ENCODE measurements around the gene WDR48. TPM values are rescaled to one million over a fixed set of nuclear protein-coding genes. Genes with fewer than 3 reads are reported as not detected.
"Not testable (repeated sequence)": the region's sequence is repeated elsewhere in the genome, so short reads cannot be mapped to it uniquely, and the experiment has no call there.

WDR48 gene
- total RNA-seq, 2 donors from 2014 or later, result 26.9 to 31.8 TPM

DNA sequence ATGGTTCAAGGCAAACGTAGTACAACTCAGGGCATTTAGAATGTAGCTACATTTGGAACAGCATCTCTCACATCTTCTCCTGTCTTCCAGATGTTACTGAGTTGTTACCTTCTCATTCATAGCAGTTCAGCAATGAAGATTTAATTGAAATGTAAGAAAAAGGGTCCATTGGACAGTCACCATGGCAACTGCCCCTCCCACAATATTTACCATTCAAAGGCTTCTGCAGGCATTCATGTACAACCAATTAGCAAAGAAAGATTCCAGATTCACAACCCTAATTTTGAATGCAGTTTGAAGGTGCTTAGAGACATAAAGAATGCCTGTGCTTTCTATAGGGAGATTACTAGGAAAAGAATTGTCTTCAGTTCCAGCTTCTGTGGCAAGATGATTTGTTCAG lies 22.3 kb upstream of the WDR48 start:
- H3K36me3 Mint-ChIP-seq, result no peaks in the 10 kb centered on the region
- H3K27me3 Mint-ChIP-seq, result peaks cover 14 to 24% of the 10 kb centered on the region in 2 donors
- no peaks in the 10 kb centered on the region for H3K9me3 Mint-ChIP-seq
- no peak for DNase-seq (ENCODE audit: low spot score)
- H3K27ac Mint-ChIP-seq, result no peak overlapping the region
- no peak for ATAC-seq
- no peak overlapping the region for H3K4me3 Mint-ChIP-seq
- H3K4me1 Mint-ChIP-seq (ENCODE audit: low read depth in 2 of 2), result no peaks in the 10 kb centered on the region

DNA sequence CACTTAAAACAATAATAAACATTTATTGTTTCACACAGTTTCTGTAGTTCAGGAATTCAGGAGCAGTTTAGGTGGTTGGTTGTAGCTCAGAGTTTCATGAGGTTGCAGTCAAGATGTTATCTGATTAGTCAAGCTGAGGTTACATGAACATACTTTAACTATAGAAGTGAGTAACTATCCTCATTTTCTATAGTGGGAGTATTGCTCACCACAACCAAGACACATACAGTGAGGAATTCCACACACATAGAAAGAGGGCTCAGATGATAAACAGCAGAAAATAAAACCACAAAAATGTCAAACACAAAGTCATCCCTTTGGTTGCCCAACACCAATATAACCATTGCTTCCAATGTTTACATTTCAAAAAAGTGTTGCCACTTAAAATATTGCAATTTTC lies 13.7 kb upstream of the WDR48 start:
- no peak for ATAC-seq
- Mint-ChIP-seq H3K27ac (no peak overlapping the region), H3K4me3 (no peak overlapping the region), H3K9me3 (peaks cover 4% of the 10 kb centered on the region), H3K36me3 (peaks cover 6% of the 10 kb centered on the region), H3K27me3 (peaks cover 31 to 47% of the 10 kb centered on the region in 2 donors), H3K4me1 (ENCODE audit: low read depth in 2 of 2) (no peaks in the 10 kb centered on the region)
- DNase-seq (ENCODE audit: low spot score), result no peak

DNA sequence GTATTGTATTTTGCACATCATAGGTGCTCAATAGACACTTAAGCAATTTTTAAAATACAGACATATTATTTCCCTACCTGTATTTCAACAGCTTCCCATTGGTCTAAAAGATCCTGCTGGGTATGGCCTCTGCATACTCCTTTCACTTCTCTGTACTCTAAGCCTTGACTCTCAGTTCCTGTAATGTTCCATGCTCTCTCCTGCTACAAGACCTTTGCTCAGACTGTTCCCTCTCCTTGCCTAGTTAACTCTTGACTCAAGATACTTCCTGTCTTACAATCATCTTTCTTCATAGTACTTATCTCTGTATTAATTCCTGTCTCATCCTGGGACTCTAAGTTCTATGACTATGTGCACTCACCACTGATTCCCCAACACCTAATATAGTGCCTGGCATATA lies 1.8 kb upstream of the WDR48 start:
- ATAC-seq (no peak), DNase-seq (ENCODE audit: low spot score) (no peak)
- H3K27ac Mint-ChIP-seq, result no peak overlapping the region
- no peak overlapping the region for H3K4me3 Mint-ChIP-seq
- peaks cover 2 to 3% of the 10 kb centered on the region in 2 donors for H3K27me3 Mint-ChIP-seq
- no peaks in the 10 kb centered on the region for H3K9me3 Mint-ChIP-seq
- peaks cover 12 to 18% of the 10 kb centered on the region in 2 donors for H3K4me1 Mint-ChIP-seq (ENCODE audit: low read depth in 2 of 2)
- no peaks in the 10 kb centered on the region for H3K36me3 Mint-ChIP-seq

DNA sequence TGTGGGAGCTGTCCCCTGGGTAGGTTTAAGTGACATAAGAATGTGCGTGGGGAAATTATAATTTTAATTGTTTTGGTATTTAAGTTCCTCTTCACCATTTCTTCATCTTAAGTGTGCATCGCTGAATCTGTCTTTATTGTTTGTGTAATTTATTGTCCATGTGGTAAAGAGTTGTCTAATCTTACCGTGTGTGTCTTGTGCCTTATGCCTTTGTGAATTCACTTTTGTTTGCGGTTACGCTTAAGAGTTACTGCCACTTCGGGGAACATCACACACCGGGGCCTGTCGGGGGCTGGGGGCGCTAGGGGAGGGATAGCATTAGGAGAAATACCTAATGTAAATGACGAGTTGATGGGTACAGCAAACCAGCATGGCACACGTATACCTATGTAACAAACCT lies 767 bp downstream of the WDR48 start:
- Mint-ChIP-seq H3K9me3 (no peaks in the 10 kb centered on the region), H3K27ac (peak overlapping the region; percentile 95 to 98), H3K27me3 (no peaks in the 10 kb centered on the region), H3K36me3 (no peaks in the 10 kb centered on the region), H3K4me1 (ENCODE audit: low read depth in 2 of 2) (peaks cover 16 to 33% of the 10 kb centered on the region in 2 donors), H3K4me3 (peak overlapping the region; percentile 98)
- DNase-seq (ENCODE audit: low spot score) (no peak), ATAC-seq (no peak)

DNA sequence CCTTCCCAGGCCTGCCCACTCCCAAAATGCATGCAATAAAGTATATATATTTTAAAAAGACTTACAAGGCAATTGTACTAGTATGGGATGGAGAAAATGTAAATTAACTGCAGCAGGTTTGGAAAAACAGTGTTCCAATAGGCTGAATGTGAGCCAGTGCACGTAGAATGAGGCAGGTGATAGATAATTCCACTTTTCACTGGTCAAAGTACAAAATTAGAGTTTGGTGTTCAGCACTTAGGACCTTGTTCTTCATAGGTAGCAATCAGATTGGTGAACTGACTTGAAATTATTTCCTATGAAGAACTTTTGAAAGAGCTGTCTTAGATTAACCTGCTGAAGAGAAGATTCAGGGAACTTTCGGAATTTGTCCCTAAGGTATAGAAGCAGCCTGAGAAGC lies 1.9 kb downstream of the WDR48 start:
- no peak overlapping the region for H3K4me3 Mint-ChIP-seq
- peaks cover 19 to 39% of the 10 kb centered on the region in 2 donors for H3K4me1 Mint-ChIP-seq (ENCODE audit: low read depth in 2 of 2)
- no peaks in the 10 kb centered on the region for H3K9me3 Mint-ChIP-seq
- no peaks in the 10 kb centered on the region for H3K27me3 Mint-ChIP-seq
- H3K36me3 Mint-ChIP-seq, result no peaks in the 10 kb centered on the region
- ATAC-seq (no peak), DNase-seq (ENCODE audit: low spot score) (no peak)
- H3K27ac Mint-ChIP-seq, result no peak overlapping the region

DNA sequence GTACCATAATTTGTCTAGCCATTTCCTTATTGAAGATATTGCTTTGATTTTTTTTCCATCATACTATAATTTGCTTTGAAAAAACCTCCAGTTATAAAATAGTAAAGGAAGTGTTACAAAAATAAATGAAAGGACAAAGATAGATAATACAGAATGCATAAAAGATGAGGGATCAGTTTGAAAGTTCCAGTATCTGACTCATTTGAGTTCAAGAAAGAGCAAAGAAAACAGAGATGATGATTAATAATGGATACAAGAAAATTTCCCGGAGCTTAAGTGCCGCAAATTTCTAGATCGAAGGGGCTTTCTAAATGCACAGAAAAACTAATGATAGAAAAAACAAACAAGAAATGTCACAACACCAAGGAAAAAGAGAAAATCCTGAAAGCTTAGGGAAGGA lies 4.3 kb downstream of the WDR48 start:
- Mint-ChIP-seq H3K4me1 (ENCODE audit: low read depth in 2 of 2) (peaks cover 22 to 45% of the 10 kb centered on the region in 2 donors), H3K36me3 (no peaks in the 10 kb centered on the region), H3K27me3 (no peaks in the 10 kb centered on the region), H3K27ac (peak overlapping the region in 1 of 2 donors; percentile 55), H3K4me3 (peak overlapping the region; percentile 59), H3K9me3 (no peaks in the 10 kb centered on the region)
- ATAC-seq, result no peak
- no peak for DNase-seq (ENCODE audit: low spot score)

DNA sequence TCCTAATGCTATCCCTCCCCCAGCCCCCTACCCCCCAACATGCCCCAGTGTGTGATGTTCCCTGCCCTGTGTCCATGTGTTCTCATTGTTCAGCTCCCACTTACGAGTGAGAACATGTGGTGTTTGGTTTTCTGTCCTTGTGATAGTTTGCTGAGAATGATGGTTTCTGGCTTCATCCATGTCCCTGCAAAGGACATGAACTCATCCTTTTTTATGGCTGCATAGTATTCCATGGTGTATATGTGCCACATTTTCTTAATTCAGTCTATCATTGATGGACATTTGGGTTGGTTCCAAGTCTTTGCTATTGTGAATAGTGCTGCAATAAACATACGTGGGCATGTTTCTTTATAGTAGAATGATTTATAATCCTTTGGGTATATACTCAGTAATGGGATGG lies 9.4 kb downstream of the WDR48 start:
- H3K27me3 Mint-ChIP-seq; ATAC-seq; DNase-seq (ENCODE audit: low spot score); H3K9me3 Mint-ChIP-seq; H3K27ac Mint-ChIP-seq; H3K36me3 Mint-ChIP-seq; H3K4me3 Mint-ChIP-seq: not testable (repeated sequence)
- H3K4me1 Mint-ChIP-seq (ENCODE audit: low read depth in 2 of 2), result peaks cover 23 to 32% of the 10 kb centered on the region in 2 donors

DNA sequence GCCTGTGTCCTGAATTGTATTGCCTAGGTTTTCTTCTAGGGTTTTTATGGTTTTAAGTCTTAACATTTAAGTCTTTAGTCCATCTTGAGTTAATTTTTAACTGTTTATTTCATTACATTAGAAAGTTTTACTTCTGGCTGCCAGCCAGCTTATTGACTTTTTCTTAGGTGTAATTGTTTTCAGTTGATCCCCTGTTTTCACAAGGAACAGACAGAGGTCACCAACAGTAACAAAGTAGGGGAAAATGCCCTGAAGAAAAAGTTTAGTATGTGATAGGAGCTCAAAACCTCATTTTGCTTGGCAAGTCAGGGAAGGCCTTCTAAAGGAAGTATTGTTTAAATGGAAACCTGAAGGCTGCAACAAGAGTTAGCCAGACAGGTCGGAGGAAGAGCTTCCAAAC lies 10.4 kb downstream of the WDR48 start:
- H3K27ac Mint-ChIP-seq, result peak overlapping the region in 1 of 2 donors; percentile 34

DNA sequence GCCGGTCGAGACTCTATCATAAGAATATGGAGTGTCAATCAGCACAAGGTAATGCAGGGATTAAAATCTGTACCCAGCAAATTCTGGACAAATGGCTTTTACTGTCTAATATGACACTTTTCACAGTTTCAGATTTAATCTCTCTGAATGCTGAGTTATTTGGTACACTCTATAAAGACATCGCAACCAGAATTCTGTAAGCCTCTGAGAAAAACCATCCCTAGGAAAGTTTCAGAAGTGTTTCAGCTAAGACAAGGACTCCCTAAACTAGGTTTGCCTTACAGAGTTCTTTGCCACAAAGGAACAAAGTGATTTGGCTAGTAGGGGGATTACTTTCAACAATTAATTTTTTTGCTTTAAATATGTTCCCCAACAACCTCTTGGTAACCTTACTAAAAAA lies 11.3 kb downstream of the WDR48 start:
- ATAC-seq, result peak in 1 of 2 donors; percentile 48
- Mint-ChIP-seq H3K27me3 (no peaks in the 10 kb centered on the region), H3K4me1 (ENCODE audit: low read depth in 2 of 2) (peaks cover 21 to 24% of the 10 kb centered on the region in 2 donors)

More for the DNA sequence above, 10.4 kb downstream of the WDR48 start:
- Mint-ChIP-seq H3K4me1 (ENCODE audit: low read depth in 2 of 2) (peaks cover 21 to 24% of the 10 kb centered on the region in 2 donors), H3K36me3 (peaks cover 5% of the 10 kb centered on the region), H3K9me3 (no peaks in the 10 kb centered on the region), H3K27me3 (no peaks in the 10 kb centered on the region), H3K4me3 (peak overlapping the region; percentile 20)
- no peak for ATAC-seq
- DNase-seq (ENCODE audit: low spot score), result no peak

DNA sequence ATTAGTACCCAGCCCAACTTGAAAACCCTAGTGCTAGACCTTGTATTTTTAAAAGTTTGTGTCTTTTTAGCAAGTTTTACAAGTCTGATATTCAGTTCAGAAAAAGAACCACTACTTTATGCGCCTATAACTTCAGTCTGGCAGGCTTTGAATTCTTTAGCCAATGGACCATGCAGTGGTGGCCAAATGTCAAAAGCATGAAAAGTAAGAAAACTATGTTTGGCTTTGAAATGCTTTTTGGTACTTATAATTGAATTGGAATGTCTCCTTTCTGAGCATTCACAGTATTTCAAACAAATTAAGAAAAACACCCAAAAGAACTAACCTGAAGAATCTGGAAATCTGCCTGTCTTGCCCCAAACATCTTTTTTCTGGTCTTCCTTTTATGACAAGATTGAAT lies 12.8 kb downstream of the WDR48 start:
- no peak overlapping the region for H3K27ac Mint-ChIP-seq
- ATAC-seq, result no peak

More for the DNA sequence above, 11.3 kb downstream of the WDR48 start:
- Mint-ChIP-seq H3K4me3 (no peak overlapping the region), H3K27ac (peak overlapping the region in 1 of 2 donors; percentile 34), H3K9me3 (no peaks in the 10 kb centered on the region), H3K36me3 (peaks cover 5% of the 10 kb centered on the region)
- no peak for DNase-seq (ENCODE audit: low spot score)

DNA sequence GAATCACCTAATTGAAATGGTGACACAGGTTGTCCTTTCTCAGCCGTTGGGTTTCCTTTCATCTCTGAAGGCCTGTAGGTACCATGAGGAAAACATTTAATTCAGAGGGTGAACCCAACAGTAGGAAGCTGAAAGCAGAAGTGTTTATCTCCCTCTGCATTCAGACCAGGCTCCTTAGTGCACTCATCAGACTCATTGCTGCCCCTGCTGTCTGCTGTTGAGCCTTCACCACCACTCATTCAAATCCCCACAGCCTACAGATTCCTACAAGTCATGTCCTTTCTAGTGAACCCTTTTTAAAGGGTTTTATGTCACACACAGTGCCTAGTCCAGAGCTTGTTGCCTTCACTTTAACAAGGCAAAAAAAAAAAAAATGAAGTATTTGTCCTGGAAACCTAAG lies 13.4 kb downstream of the WDR48 start:
- no peak overlapping the region for H3K4me3 Mint-ChIP-seq
- H3K36me3 Mint-ChIP-seq, result peaks cover 8% of the 10 kb centered on the region
- H3K4me1 Mint-ChIP-seq (ENCODE audit: low read depth in 2 of 2), result peaks cover 11 to 13% of the 10 kb centered on the region in 2 donors
- ATAC-seq (peak in 1 of 2 donors; percentile 52), DNase-seq (ENCODE audit: low spot score) (no peak)
- H3K27me3 Mint-ChIP-seq, result no peaks in the 10 kb centered on the region
- no peaks in the 10 kb centered on the region for H3K9me3 Mint-ChIP-seq
- H3K27ac Mint-ChIP-seq, result no peak overlapping the region

More for the DNA sequence above, 12.8 kb downstream of the WDR48 start:
- no peaks in the 10 kb centered on the region for H3K27me3 Mint-ChIP-seq
- no peak for DNase-seq (ENCODE audit: low spot score)
- no peaks in the 10 kb centered on the region for H3K9me3 Mint-ChIP-seq
- no peak overlapping the region for H3K4me3 Mint-ChIP-seq
- H3K4me1 Mint-ChIP-seq (ENCODE audit: low read depth in 2 of 2), result peaks cover 11 to 13% of the 10 kb centered on the region in 2 donors
- peaks cover 5% of the 10 kb centered on the region for H3K36me3 Mint-ChIP-seq

DNA sequence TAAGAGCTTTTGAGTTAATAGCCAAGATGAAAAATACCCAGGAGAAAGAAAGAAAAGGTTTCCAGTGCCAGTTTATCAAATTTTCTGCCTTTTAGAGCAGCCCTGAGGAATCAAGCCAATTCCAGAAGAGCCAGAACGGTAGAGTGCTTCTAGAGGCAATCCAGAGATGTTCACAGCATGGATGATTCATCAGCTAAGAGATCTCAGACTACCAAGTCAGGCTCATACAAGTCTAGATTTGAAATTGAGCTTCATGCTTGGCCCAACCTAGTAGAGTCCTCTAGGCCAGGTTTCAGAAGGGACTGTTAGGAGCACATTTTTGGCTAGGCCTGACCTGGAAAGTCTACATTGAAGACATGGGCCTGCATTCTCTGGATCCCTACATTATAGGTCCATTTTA lies 15.5 kb downstream of the WDR48 start:
- DNase-seq (ENCODE audit: low spot score) (no peak), ATAC-seq (no peak)
- Mint-ChIP-seq H3K9me3 (no peaks in the 10 kb centered on the region), H3K27ac (no peak overlapping the region), H3K36me3 (peaks cover 11% of the 10 kb centered on the region), H3K4me3 (no peak overlapping the region), H3K4me1 (ENCODE audit: low read depth in 2 of 2) (peaks cover 4 to 5% of the 10 kb centered on the region in 2 donors), H3K27me3 (no peaks in the 10 kb centered on the region)

DNA sequence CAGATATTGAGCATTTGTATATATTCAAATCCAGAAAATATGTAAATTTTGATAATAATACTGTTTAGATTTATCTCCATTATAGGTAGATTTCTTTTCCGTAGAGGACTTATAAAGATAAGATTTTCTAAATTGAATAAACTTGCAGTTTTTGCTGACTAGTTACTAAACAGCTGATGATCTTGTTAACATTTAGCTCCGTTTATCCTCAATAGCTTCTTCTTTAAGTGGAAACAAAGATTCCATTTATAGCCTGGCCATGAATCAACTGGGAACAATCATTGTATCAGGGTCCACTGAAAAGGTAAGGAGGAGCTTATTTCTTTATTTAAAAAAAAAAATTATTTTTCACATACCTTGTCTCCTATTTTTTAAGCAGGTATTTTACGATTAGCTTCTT lies 16.7 kb downstream of the WDR48 start:
- peaks cover 0 to 8% of the 10 kb centered on the region in 2 donors for H3K4me1 Mint-ChIP-seq (ENCODE audit: low read depth in 2 of 2)
- H3K27me3 Mint-ChIP-seq, result no peaks in the 10 kb centered on the region
- H3K36me3 Mint-ChIP-seq, result peaks cover 11% of the 10 kb centered on the region
- ATAC-seq (no peak), DNase-seq (ENCODE audit: low spot score) (no peak)
- no peak overlapping the region for H3K4me3 Mint-ChIP-seq
- H3K27ac Mint-ChIP-seq, result no peak overlapping the region
- no peaks in the 10 kb centered on the region for H3K9me3 Mint-ChIP-seq

DNA sequence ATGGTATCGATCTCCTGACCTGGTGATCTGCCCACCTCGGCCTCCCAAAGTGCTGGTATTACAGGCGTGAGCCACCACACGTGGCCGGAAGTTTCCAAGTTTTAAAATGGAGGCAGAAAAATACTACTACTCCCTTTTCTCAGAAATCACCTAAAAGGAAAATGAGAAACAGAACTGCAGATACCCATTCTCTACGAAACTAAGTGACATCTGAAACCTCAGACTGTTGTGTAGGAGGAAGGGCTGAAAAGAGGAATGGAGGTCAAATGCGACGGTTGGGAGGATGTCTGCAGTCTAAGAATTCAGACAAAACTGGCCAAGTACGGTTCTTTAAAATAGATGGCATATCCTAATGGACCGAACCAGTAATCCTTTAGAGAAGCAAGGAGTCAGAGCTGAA lies 24.1 kb downstream of the WDR48 start:
- Mint-ChIP-seq H3K27me3 (no peaks in the 10 kb centered on the region), H3K4me3 (no peak overlapping the region), H3K36me3 (peaks cover 19% of the 10 kb centered on the region), H3K9me3 (no peaks in the 10 kb centered on the region), H3K27ac (peak overlapping the region in 1 of 2 donors; percentile 22), H3K4me1 (ENCODE audit: low read depth in 2 of 2) (peaks cover 0 to 5% of the 10 kb centered on the region in 2 donors)
- DNase-seq (ENCODE audit: low spot score) (no peak), ATAC-seq (no peak)

DNA sequence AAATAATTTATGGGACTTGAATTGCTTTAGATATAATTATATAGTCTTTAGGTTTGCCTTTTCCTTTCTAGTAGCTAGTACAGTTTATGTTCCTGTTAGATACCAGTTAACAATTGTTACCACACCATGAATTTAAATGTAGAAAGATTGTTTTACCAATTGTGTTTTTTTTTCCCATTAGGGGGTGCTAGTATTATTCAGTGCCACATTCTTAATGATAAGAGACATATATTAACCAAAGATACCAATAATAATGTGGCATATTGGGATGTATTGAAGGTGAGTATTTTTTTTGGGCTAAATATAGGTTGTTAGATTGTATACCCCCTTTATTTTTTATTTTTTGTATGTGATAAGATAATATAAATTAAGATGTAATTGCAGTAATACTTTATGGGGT lies 27.7 kb downstream of the WDR48 start:
- DNase-seq (ENCODE audit: low spot score), result no peak
- H3K27me3 Mint-ChIP-seq, result no peaks in the 10 kb centered on the region
- H3K4me1 Mint-ChIP-seq (ENCODE audit: low read depth in 2 of 2), result no peaks in the 10 kb centered on the region
- H3K9me3 Mint-ChIP-seq, result no peaks in the 10 kb centered on the region
- no peak overlapping the region for H3K27ac Mint-ChIP-seq
- H3K36me3 Mint-ChIP-seq, result peaks cover 31% of the 10 kb centered on the region
- H3K4me3 Mint-ChIP-seq, result no peak overlapping the region
- ATAC-seq, result no peak
